ENCODE data around the gene KLHDC3.
"Not testable (repeated sequence)": the region's sequence is repeated elsewhere in the genome, so short reads cannot be mapped to it uniquely, and the experiment has no call there.

Gene KLHDC3

GRCh38 chr6:42989923-42990322 is 24.1 kb upstream of the KLHDC3 start:
- DNase-seq: no peak

GRCh38 chr6:42993445-42993844 is 20.6 kb upstream of the KLHDC3 start:
- no peak for DNase-seq

GRCh38 chr6:42996513-42996912 is 17.5 kb upstream of the KLHDC3 start:
- no peak for DNase-seq

- DNase-seq: not testable (repeated sequence)
Measured at GRCh38 chr6:42998205-42998604, 15.8 kb upstream of the KLHDC3 start.

- DNase-seq: no peak
Measured at GRCh38 chr6:43001843-43002242, 12.2 kb upstream of the KLHDC3 start.

- DNase-seq: no peak
Measured at GRCh38 chr6:43005844-43006243, 8.2 kb upstream of the KLHDC3 start.

GRCh38 chr6:43006251-43006650 is 7.8 kb upstream of the KLHDC3 start:
- no peak for DNase-seq

GRCh38 chr6:43007126-43007525 is 6.9 kb upstream of the KLHDC3 start:
- DNase-seq: no peak

GRCh38 chr6:43009124-43009523 is 4.9 kb upstream of the KLHDC3 start:
- no peak for DNase-seq

GRCh38 chr6:43011207-43011606 is 2.8 kb upstream of the KLHDC3 start:
- no peak for DNase-seq

- no peak for DNase-seq
Measured at GRCh38 chr6:43012364-43012763, 1.7 kb upstream of the KLHDC3 start.

- DNase-seq: no peak
Measured at GRCh38 chr6:43013097-43013842, 779 bp upstream of the KLHDC3 start.

- DNase-seq: no peak
Measured at GRCh38 chr6:43014434-43014909, 423 bp downstream of the KLHDC3 start.

- no peak for DNase-seq
Measured at GRCh38 chr6:43016176-43016942, 2.3 kb downstream of the KLHDC3 start.

GRCh38 chr6:43016943-43017334 is 2.9 kb downstream of the KLHDC3 start:
- no peak for DNase-seq

GRCh38 chr6:43019152-43019551 is 5.1 kb downstream of the KLHDC3 start:
- DNase-seq: no peak

- no peak for DNase-seq
Measured at GRCh38 chr6:43020052-43020705, 6.1 kb downstream of the KLHDC3 start.

- no peak for DNase-seq
Measured at GRCh38 chr6:43020847-43021246, 6.8 kb downstream of the KLHDC3 start.

- DNase-seq: no peak
Measured at GRCh38 chr6:43021270-43022047, 7.4 kb downstream of the KLHDC3 start, which contains the start of gene RRP36. TSS of gene RRP36 (plus strand) at chr6:43021623. CDS start at chr6:43021655, 32 bp downstream.

GRCh38 chr6:43024436-43024835 is 10.4 kb downstream of the KLHDC3 start:
- no peak for DNase-seq

- DNase-seq: no peak
Measured at GRCh38 chr6:43026365-43026764, 12.3 kb downstream of the KLHDC3 start.

- DNase-seq: no peak
Measured at GRCh38 chr6:43029120-43029519, 15.1 kb downstream of the KLHDC3 start.

GRCh38 chr6:43032326-43032725 is 18.3 kb downstream of the KLHDC3 start:
- no peak for DNase-seq

All from SIG-M5 (cell line).